Stimulated activated CD8-positive, alpha-beta memory T cell treated with anti-CD3 and anti-CD28 coated beads, Interleukin-15, amount 100 ng/mL, for 48 hours (primary cell): Measurements from ENCODE around the gene KCTD17.
"Not testable (repeated sequence)": the region's sequence is repeated elsewhere in the genome, so short reads cannot be mapped to it uniquely, and the experiment has no call there.

Experiments used
- DNase-seq, 2 donors: peaks; one replicate each; pipeline ENCODE4 v3.0.0-alpha.2; 2020; ENCODE audit warnings: low read depth in 2 of 2

Gene KCTD17

GRCh38 chr22:37060801-37061610 lies 9.5 kb downstream of the KCTD17 start:
- DNase-seq: peak; percentile 72 to 77

- no peak for DNase-seq
Observed at GRCh38 chr22:37061611-37062375, 10.3 kb downstream of the KCTD17 start.

GRCh38 chr22:37062376-37062675 lies 10.8 kb downstream of the KCTD17 start:
- DNase-seq: no peak

GRCh38 chr22:37062702-37063381 lies 11.3 kb downstream of the KCTD17 start:
- DNase-seq: no peak

- DNase-seq: no peak
Observed at GRCh38 chr22:37063431-37064420, 12.2 kb downstream of the KCTD17 start.

GRCh38 chr22:37064553-37064952 lies 13.0 kb downstream of the KCTD17 start:
- no peak for DNase-seq

- DNase-seq: no peak
Observed at GRCh38 chr22:37065180-37065579, 13.6 kb downstream of the KCTD17 start.

- DNase-seq: no peak
Observed at GRCh38 chr22:37065961-37066360, 14.4 kb downstream of the KCTD17 start.

- DNase-seq: no peak
Observed at GRCh38 chr22:37067428-37067827, 15.9 kb downstream of the KCTD17 start.

GRCh38 chr22:37068859-37069258 lies 17.3 kb downstream of the KCTD17 start:
- DNase-seq: no peak

- DNase-seq: no peak
Observed at GRCh38 chr22:37069319-37069718, 17.8 kb downstream of the KCTD17 start.

GRCh38 chr22:37069719-37070118 lies 18.2 kb downstream of the KCTD17 start:
- no peak for DNase-seq

GRCh38 chr22:37070334-37070733 lies 18.8 kb downstream of the KCTD17 start:
- DNase-seq: no peak

- no peak for DNase-seq
Observed at GRCh38 chr22:37070744-37071143, 19.2 kb downstream of the KCTD17 start.

GRCh38 chr22:37071850-37072592 lies 20.5 kb downstream of the KCTD17 start:
- DNase-seq: not testable (repeated sequence)

- DNase-seq: no peak
Observed at GRCh38 chr22:37072673-37073072, 21.1 kb downstream of the KCTD17 start.

- no peak for DNase-seq
Observed at GRCh38 chr22:37074537-37074936, 23.0 kb downstream of the KCTD17 start.

GRCh38 chr22:37075046-37075445 lies 23.5 kb downstream of the KCTD17 start:
- DNase-seq: no peak

GRCh38 chr22:37075822-37076433 lies 24.4 kb downstream of the KCTD17 start:
- no peak for DNase-seq

- DNase-seq: peak; percentile 76 to 77
Observed at GRCh38 chr22:37077802-37078448, 26.4 kb downstream of the KCTD17 start.
